Liver (tissue), 9 donors: ENCODE measurements around the gene PHC1. TPM values are rescaled to one million over a fixed set of nuclear protein-coding genes. Genes with fewer than 3 reads are reported as not detected.

Experiments used
- DNase-seq: peaks from one replicate; pipeline ENCODE4 v3.0.0-alpha.2; 2017; ENCODE audit warnings: low spot score
- H3K27ac ChIP-seq, 2 donors: one replicate each; pipeline ENCODE4 v1.7.0; 2013; ENCODE audit warnings: inconsistent platforms in 2 of 2, low read length in 2 of 2, control low read depth in 1 of 2, low read depth in 1 of 2, mild to moderate bottlenecking in 1 of 2
- H3K27me3 ChIP-seq, 4 donors: one replicate each; pipeline versions ENCODE4 v1.6.1 to v1.7.0; 2013; ENCODE audit warnings: low read length in 3 of 4, inconsistent platforms in 1 of 4, mild to moderate bottlenecking in 1 of 4, moderate library complexity in 1 of 4; ENCODE audit not compliant: control insufficient read depth in 4 of 4, insufficient read depth in 4 of 4
- H3K36me3 ChIP-seq, 4 donors: one replicate each; pipeline versions ENCODE4 v1.6.1 to v1.7.0; 2013; ENCODE audit warnings: low read length in 3 of 4, mild to moderate bottlenecking in 3 of 4, low read depth in 1 of 4, moderate library complexity in 1 of 4; ENCODE audit not compliant: control insufficient read depth in 4 of 4, insufficient read depth in 3 of 4
- H3K4me1 ChIP-seq, 4 donors: one replicate each; pipeline versions ENCODE4 v1.6.1 to v1.7.0; 2013; ENCODE audit warnings: low read length in 3 of 4, mild to moderate bottlenecking in 3 of 4, moderate library complexity in 1 of 4; ENCODE audit not compliant: control insufficient read depth in 4 of 4, insufficient read depth in 4 of 4
- H3K4me3 ChIP-seq, 3 donors: one replicate each; pipeline versions ENCODE4 v1.6.1 to v1.7.0; 2013; ENCODE audit warnings: low read length in 3 of 3, control low read depth in 1 of 3, low read depth in 1 of 3, mild to moderate bottlenecking in 1 of 3
- H3K9ac ChIP-seq, 2 donors: one replicate each; pipeline ENCODE4 v1.7.0; 2013; ENCODE audit warnings: low read length in 2 of 2, mild to moderate bottlenecking in 2 of 2, moderate library complexity in 2 of 2, control low read depth in 1 of 2, low read depth in 1 of 2
- H3K9me3 ChIP-seq, 4 donors: one replicate each; pipeline versions ENCODE4 v1.6.1 to v1.7.0; 2013; ENCODE audit warnings: low read length in 3 of 4; ENCODE audit not compliant: control insufficient read depth in 4 of 4
- CTCF ChIP-seq: fragments of 150-350 bp; IDR thresholded peaks from 2 replicates; pipeline ENCODE4 v1.5.1; 2017; ENCODE audit warnings: improper control_type of control experiment, low read depth, low read length; ENCODE audit not compliant: missing input control
- EGR1 ChIP-seq, 2 donors: IDR thresholded peaks; 2 replicates each; pipeline ENCODE4 v1.6.1; 2016 to 2018; ENCODE audit warnings: antibody characterized with exemption in 2 of 2, low read depth in 2 of 2
- FOXA1 ChIP-seq: IDR thresholded peaks from 2 replicates; pipeline ENCODE4 v1.6.1; 2016; ENCODE audit warnings: antibody characterized with exemption
- FOXA2 ChIP-seq: IDR thresholded peaks from 2 replicates; pipeline ENCODE4 v1.6.1; 2016; ENCODE audit warnings: antibody characterized with exemption
- GABPA ChIP-seq, 2 donors: IDR thresholded peaks in 1 of 2; conservative IDR thresholded peaks in 1 of 2; 2 replicates each; pipeline ENCODE4 v1.6.1; 2016; ENCODE audit warnings: antibody characterized with exemption in 2 of 2, mild to moderate bottlenecking in 1 of 2, moderate library complexity in 1 of 2
- HNF4A ChIP-seq, 2 donors: conservative IDR thresholded peaks; 2 replicates each; pipeline ENCODE4 v1.6.1; 2016; ENCODE audit warnings: antibody characterized with exemption in 2 of 2, mild to moderate bottlenecking in 2 of 2
- JUND ChIP-seq, 2 donors: IDR thresholded peaks; 2 replicates each; pipeline ENCODE4 v1.6.1; 2016; ENCODE audit warnings: antibody characterized with exemption in 2 of 2
- MAX ChIP-seq: IDR thresholded peaks from 2 replicates; pipeline ENCODE4 v1.6.1; 2016; ENCODE audit warnings: antibody characterized with exemption
- NR2F2 ChIP-seq: IDR thresholded peaks from 2 replicates; pipeline ENCODE4 v1.6.1; 2016; ENCODE audit warnings: antibody characterized with exemption
- REST ChIP-seq: IDR thresholded peaks from 2 replicates; pipeline ENCODE4 v1.6.1; 2016; ENCODE audit warnings: antibody characterized with exemption, mild to moderate bottlenecking
- SP1 ChIP-seq: IDR thresholded peaks from 2 replicates; pipeline ENCODE4 v1.6.1; 2018; ENCODE audit warnings: antibody characterized with exemption, mild to moderate bottlenecking
- TAF1 ChIP-seq: conservative IDR thresholded peaks from 2 replicates; pipeline ENCODE4 v1.6.1; 2016; ENCODE audit warnings: antibody characterized with exemption, mild to moderate bottlenecking
- YY1 ChIP-seq: IDR thresholded peaks from 2 replicates; pipeline ENCODE4 v1.6.1; 2016; ENCODE audit warnings: antibody characterized with exemption, mild to moderate bottlenecking
- ZBTB33 ChIP-seq: IDR thresholded peaks from 2 replicates; pipeline ENCODE4 v1.6.1; 2016; ENCODE audit warnings: antibody characterized with exemption
- WGBS: extraction: QIAGEN DNeasy Blood & Tissue Kit; methylation state at CpG from one replicate; pipeline ENCODE4 v1.1.7; 2013; 5-methylcytosine and 5-hydroxymethylcytosine counted together
- polyA plus RNA-seq, 2 donors: library from polyadenylated mRNA; stranded (reverse) in 1 of 2; unstranded in 1 of 2; fragments of 200-250 nt in 1 of 2; fragments of >200 nt in 1 of 2; fragmentation: Nextera tagmentation in 1 of 2; extraction: Ambion mirVana in 1 of 2; gene quantifications; one replicate each; pipeline versions ENCODE4 v1.2.1 to v1.2.3, GENCODE V29; 2013 to 2015
- total RNA-seq, 2 donors: library from RNA; depleted of rRNA; stranded (reverse); fragments of >200 nt; gene quantifications; one replicate each; pipeline ENCODE4 v1.2.3, GENCODE V29; 2014
- donor health status: healthy.
- donor health status: healthy.
- donor health status: healthy.
- donor health status: healthy.
- donor health status: healthy.

The PHC1 gene
- total and polyA plus RNA-seq, 4 donors: 2.4 to 7.6 (median 3.9) TPM

- TF ChIP-seq REST (no peak), YY1 (no peak), MAX (no peak), TAF1 (no peak), GABPA (IDR thresholded peaks at IDR 0.05 in 1 of 2, conservative IDR thresholded peaks at IDR 0.05 in 1 of 2) (no peak), SP1 (no peak), NR2F2 (no peak), ZBTB33 (no peak), JUND (IDR thresholded peaks at IDR 0.05) (no peak), FOXA2 (no peak), FOXA1 (no peak), HNF4A (conservative IDR thresholded peaks at IDR 0.05) (no peak)
- no peaks in the 10 kb centered on the region for H3K9me3 ChIP-seq
- H3K36me3 ChIP-seq: peaks cover 11 to 49% (median 39%) of the 10 kb centered on the region in 4 donors
- peaks cover 0 to 8% (median 5%) of the 10 kb centered on the region in 4 donors for H3K4me1 ChIP-seq
- no peak for DNase-seq
- H3K27me3 ChIP-seq: no peaks in the 10 kb centered on the region
- H3K4me3 ChIP-seq: no peak overlapping the region
- H3K27ac ChIP-seq: no peak overlapping the region
- H3K9ac ChIP-seq: no peak overlapping the region
- 90% methylated on average over 5 of the region's 5 CpGs for WGBS
Observed at GRCh38 chr12:8941691-8942478, 27.6 kb downstream of the PHC1 start.

GRCh38 chr12:8943565-8944186, 29.4 kb downstream of the PHC1 start:
- Histone ChIP-seq H3K9me3 (no peaks in the 10 kb centered on the region), H3K27ac (no peak overlapping the region), H3K9ac (no peak overlapping the region), H3K4me1 (peaks cover 0 to 25% (median 22%) of the 10 kb centered on the region in 4 donors), H3K27me3 (no peaks in the 10 kb centered on the region), H3K36me3 (peaks cover 11 to 44% (median 39%) of the 10 kb centered on the region in 4 donors), H3K4me3 (no peak overlapping the region)
- WGBS: 93% methylated on average over 10 of the region's 10 CpGs
- TF ChIP-seq CTCF (no peak), FOXA2 (no peak), JUND (IDR thresholded peaks at IDR 0.05) (no peak), GABPA (IDR thresholded peaks at IDR 0.05 in 1 of 2, conservative IDR thresholded peaks at IDR 0.05 in 1 of 2) (no peak), SP1 (no peak), EGR1 (IDR thresholded peaks at IDR 0.05; ENCODE audit: low read depth in 2 of 2) (no peak), YY1 (no peak), ZBTB33 (no peak), FOXA1 (no peak)
- no peak for DNase-seq
